ENCODE results near the gene ZNF708.

ZNF708 gene

DNA sequence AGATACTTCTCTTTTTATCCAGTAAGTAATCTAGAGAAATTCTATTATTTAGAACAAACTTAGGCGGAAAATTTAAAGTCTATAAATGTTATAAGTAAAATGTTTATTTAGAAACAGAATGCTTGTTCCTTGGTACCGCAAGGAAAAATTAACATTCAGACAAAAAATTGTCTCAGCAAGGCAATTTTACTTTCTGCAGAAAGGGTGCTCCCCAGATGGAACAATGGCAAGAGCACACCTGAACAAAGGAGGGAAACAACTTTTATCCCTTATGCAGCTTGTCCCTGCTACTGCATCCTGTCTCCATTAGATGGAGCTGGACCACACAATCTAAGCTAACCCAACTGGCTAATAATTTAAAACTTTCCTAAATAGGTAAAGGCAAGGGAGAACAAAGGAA, 6.5 kb upstream of the ZNF708 start:
- Histone ChIP-seq H4K20me1 (ENCODE audit: insufficient read depth) (no peaks in the 10 kb centered on the region), H3K36me3 (ENCODE audit: insufficient read depth) (no peaks in the 10 kb centered on the region), H2AFZ (ENCODE audit: low read depth) (no peak overlapping the region), H3K4me2 (no peak overlapping the region), H3K9ac (no peak overlapping the region), H3K4me1 (ENCODE audit: low read depth, poor library complexity, severe bottlenecking) (no peaks in the 10 kb centered on the region), H3K4me3 (IDR thresholded peaks at IDR 0.05; ENCODE audit: insufficient read depth, low read depth, low read length) (no peak overlapping the region), H3K27me3 (ENCODE audit: insufficient read depth, low read depth) (no peaks in the 10 kb centered on the region), H3K79me2 (ENCODE audit: insufficient read depth, low read depth) (no peaks in the 10 kb centered on the region), H3K27ac (no peak overlapping the region)
- TF ChIP-seq, protein P1, sequence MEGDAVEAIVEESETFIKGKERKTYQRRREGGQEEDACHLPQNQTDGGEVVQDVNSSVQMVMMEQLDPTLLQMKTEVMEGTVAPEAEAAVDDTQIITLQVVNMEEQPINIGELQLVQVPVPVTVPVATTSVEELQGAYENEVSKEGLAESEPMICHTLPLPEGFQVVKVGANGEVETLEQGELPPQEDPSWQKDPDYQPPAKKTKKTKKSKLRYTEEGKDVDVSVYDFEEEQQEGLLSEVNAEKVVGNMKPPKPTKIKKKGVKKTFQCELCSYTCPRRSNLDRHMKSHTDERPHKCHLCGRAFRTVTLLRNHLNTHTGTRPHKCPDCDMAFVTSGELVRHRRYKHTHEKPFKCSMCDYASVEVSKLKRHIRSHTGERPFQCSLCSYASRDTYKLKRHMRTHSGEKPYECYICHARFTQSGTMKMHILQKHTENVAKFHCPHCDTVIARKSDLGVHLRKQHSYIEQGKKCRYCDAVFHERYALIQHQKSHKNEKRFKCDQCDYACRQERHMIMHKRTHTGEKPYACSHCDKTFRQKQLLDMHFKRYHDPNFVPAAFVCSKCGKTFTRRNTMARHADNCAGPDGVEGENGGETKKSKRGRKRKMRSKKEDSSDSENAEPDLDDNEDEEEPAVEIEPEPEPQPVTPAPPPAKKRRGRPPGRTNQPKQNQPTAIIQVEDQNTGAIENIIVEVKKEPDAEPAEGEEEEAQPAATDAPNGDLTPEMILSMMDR (conservative IDR thresholded peaks at IDR 0.05; ENCODE audit: low read depth, low read length), result no peak

DNA sequence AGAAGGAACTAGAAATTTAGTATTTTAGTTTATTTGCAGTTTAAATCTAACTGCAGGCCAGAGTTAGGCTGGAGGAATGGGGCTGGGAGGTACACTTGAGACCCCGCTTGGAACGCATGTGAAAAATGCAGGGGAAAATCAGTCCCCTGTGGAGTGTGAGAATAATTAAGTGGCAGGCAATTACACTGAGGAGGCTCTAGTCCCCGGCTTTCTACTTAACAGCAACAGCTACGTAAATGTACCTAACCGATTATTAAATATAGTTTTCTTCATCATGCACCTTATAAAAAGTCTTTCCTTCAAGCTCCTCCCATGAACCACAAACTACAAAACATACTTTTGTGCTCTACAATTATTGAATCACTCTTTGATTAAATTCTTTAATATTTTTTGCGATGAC, 804 bp downstream of the ZNF708 start:
- no peak overlapping the region for H3K27ac ChIP-seq

DNA sequence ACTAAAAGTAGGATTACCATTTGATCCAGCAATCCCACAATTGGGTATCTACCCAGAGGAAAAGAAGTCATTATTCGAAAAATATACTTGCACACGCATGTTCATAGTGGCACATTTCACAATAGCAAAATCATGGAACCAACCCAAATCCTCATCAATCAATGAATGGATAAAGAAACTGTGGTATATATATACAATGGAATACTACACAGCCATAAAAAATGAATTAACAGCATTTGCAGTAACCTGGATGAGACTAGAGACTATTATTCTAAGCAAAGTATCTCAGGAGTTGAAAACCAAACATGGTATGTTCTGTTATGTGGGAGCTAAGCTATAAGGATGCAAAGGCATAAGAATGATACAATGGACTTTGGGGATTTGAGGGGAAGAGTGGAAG, 3.0 kb downstream of the ZNF708 start:
- no peak overlapping the region for H3K4me2 ChIP-seq
- H2AFZ ChIP-seq (ENCODE audit: low read depth), result no peak overlapping the region
- H3K4me1 ChIP-seq (ENCODE audit: low read depth, poor library complexity, severe bottlenecking), result no peaks in the 10 kb centered on the region
- TF ChIP-seq, protein P1 (conservative IDR thresholded peaks at IDR 0.05; ENCODE audit: low read depth, low read length), result no peak
- H3K27ac ChIP-seq, result no peak overlapping the region
- H3K9ac ChIP-seq, result no peak overlapping the region
- no peak overlapping the region for H3K4me3 ChIP-seq (IDR thresholded peaks at IDR 0.05; ENCODE audit: insufficient read depth, low read depth, low read length)
- no peaks in the 10 kb centered on the region for H3K27me3 ChIP-seq (ENCODE audit: insufficient read depth, low read depth)
- no peaks in the 10 kb centered on the region for H3K36me3 ChIP-seq (ENCODE audit: insufficient read depth)
- H3K79me2 ChIP-seq (ENCODE audit: insufficient read depth, low read depth), result no peaks in the 10 kb centered on the region
- no peaks in the 10 kb centered on the region for H4K20me1 ChIP-seq (ENCODE audit: insufficient read depth)

More for the DNA sequence above, 804 bp downstream of the ZNF708 start:
- H3K27me3 ChIP-seq (ENCODE audit: insufficient read depth, low read depth), result no peaks in the 10 kb centered on the region
- TF ChIP-seq, protein P1 (conservative IDR thresholded peaks at IDR 0.05; ENCODE audit: low read depth, low read length), result no peak
- H3K9ac ChIP-seq, result no peak overlapping the region
- no peak overlapping the region for H3K4me3 ChIP-seq (IDR thresholded peaks at IDR 0.05; ENCODE audit: insufficient read depth, low read depth, low read length)
- H3K36me3 ChIP-seq (ENCODE audit: insufficient read depth), result no peaks in the 10 kb centered on the region
- no peaks in the 10 kb centered on the region for H3K79me2 ChIP-seq (ENCODE audit: insufficient read depth, low read depth)
- no peak overlapping the region for H2AFZ ChIP-seq (ENCODE audit: low read depth)
- no peaks in the 10 kb centered on the region for H4K20me1 ChIP-seq (ENCODE audit: insufficient read depth)
- no peaks in the 10 kb centered on the region for H3K4me1 ChIP-seq (ENCODE audit: low read depth, poor library complexity, severe bottlenecking)
- H3K4me2 ChIP-seq, result no peak overlapping the region

DNA sequence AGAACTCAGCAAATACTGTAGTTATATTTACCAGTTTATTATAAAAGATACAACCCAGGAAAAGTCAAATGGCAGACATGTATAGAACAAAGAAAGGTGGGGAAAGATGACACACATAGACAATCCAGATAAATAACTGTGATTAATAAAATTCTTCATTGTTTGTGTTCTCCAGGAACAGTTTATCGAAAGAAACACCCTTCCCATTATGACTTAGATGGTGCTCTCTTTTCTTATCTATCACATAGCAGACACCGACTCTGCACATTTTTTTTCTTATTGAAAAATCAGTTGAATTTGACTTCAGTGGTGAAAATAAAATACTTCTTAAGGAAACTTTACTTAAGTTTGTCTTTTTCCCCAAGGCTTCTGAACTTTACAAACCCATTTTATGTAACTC, 6.2 kb downstream of the ZNF708 start:
- Histone ChIP-seq H3K79me2 (ENCODE audit: insufficient read depth, low read depth) (no peaks in the 10 kb centered on the region), H3K4me2 (no peak overlapping the region), H3K36me3 (ENCODE audit: insufficient read depth) (no peaks in the 10 kb centered on the region)

More for the DNA sequence above, 6.2 kb downstream of the ZNF708 start:
- Histone ChIP-seq H3K4me3 (IDR thresholded peaks at IDR 0.05; ENCODE audit: insufficient read depth, low read depth, low read length) (no peak overlapping the region), H3K27ac (no peak overlapping the region), H3K27me3 (ENCODE audit: insufficient read depth, low read depth) (no peaks in the 10 kb centered on the region), H3K4me1 (ENCODE audit: low read depth, poor library complexity, severe bottlenecking) (no peaks in the 10 kb centered on the region), H2AFZ (ENCODE audit: low read depth) (no peak overlapping the region), H4K20me1 (ENCODE audit: insufficient read depth) (no peaks in the 10 kb centered on the region), H3K9ac (no peak overlapping the region)
- TF ChIP-seq, protein P1 (conservative IDR thresholded peaks at IDR 0.05; ENCODE audit: low read depth, low read length), result no peak
